Stomach (tissue), 19 donors: ENCODE results near the gene VN1R2. TPM values are rescaled to one million over a fixed set of nuclear protein-coding genes. Genes with fewer than 3 reads are reported as not detected.
"Not testable (repeated sequence)": the region's sequence is repeated elsewhere in the genome, so short reads cannot be mapped to it uniquely, and the experiment has no call there.

Experiments used
- DNase-seq, 2 donors: peaks; one replicate each; pipeline versions ENCODE4 v3.0.0 to v3.0.0-alpha.2; 2013 to 2019
- H3K27ac ChIP-seq, 5 donors: fragments of 200-600 bp in 4 of 5; sonication (generic) in 4 of 5; one replicate each; pipeline ENCODE4 v1.5.1; 2013 to 2019; ENCODE audit warnings: mild to moderate bottlenecking in 1 of 5, moderate library complexity in 1 of 5
- H3K27me3 ChIP-seq, 3 donors: fragments of 200-600 bp; sonication (generic); one replicate each; pipeline ENCODE4 v1.5.1; 2017 to 2019; ENCODE audit warnings: mixed run types in 1 of 3
- H3K36me3 ChIP-seq, 4 donors: fragments of 200-600 bp; sonication (generic); 1 replicate in 3 of 4; 2 replicates in 1 of 4; pipeline ENCODE4 v1.5.1; 2016 to 2019
- H3K4me1 ChIP-seq, 4 donors: fragments of 200-600 bp; sonication (generic); one replicate each; pipeline ENCODE4 v1.5.1; 2016 to 2019
- H3K4me3 ChIP-seq, 4 donors: fragments of 200-600 bp; sonication (generic) in 3 of 4; one replicate each; pipeline ENCODE4 v1.5.1; 2016 to 2019; ENCODE audit warnings: mild to moderate bottlenecking in 1 of 4
- H3K9me3 ChIP-seq, 4 donors: fragments of 200-600 bp; sonication (generic); one replicate each; pipeline ENCODE4 v1.5.1; 2016 to 2019
- CTCF ChIP-seq, 7 experiments: fragments of 450-650 bp in 4 of 7; fragments of 200-600 bp in 3 of 7; sonication (generic) in 3 of 7; IDR thresholded peaks; one replicate each; pipeline ENCODE4 v1.5.1; 2016 to 2019; ENCODE audit warnings: antibody characterized with exemption in 7 of 7, control low read depth in 2 of 7, mild to moderate bottlenecking in 1 of 7
- EP300 ChIP-seq: sonication (generic); formaldehyde crosslinking; IDR thresholded peaks from one replicate; pipeline ENCODE4 v1.6.1; 2017; ENCODE audit warnings: antibody characterized with exemption
- POLR2A ChIP-seq, 4 donors: fragments of 450-650 bp; IDR thresholded peaks; one replicate each; pipeline ENCODE4 v1.6.1; 2016; ENCODE audit warnings: antibody characterized with exemption in 4 of 4, control low read depth in 2 of 4, mild to moderate bottlenecking in 1 of 4, moderate library complexity in 1 of 4
- POLR2AphosphoS5 ChIP-seq, 3 donors: sonication (generic); formaldehyde crosslinking; IDR thresholded peaks; one replicate each; pipeline ENCODE4 v1.6.1; 2016; ENCODE audit warnings: antibody characterized with exemption in 3 of 3
- WGBS, 5 donors: extraction: QIAGEN DNeasy Blood & Tissue Kit in 3 of 5; methylation state at CpG; one replicate each; pipeline versions ENCODE4 v1.1.5 to v1.1.7; 2013 to 2018; 5-methylcytosine and 5-hydroxymethylcytosine counted together
- intact Hi-C: fragments of 100-400 bp; cut with DNase I; formaldehyde crosslinking; loops from one replicate; pipeline ENCODE4 v1.15.1; 2023; ENCODE audit warnings: low total_unique reads
- long read RNA-seq, 10 donors: transcript quantifications; one replicate each; lab custom pipeline, GENCODE V29; 2026
- polyA plus RNA-seq, 3 donors: library from polyadenylated mRNA; stranded (reverse); fragments of 200-250 nt; gene quantifications; one replicate each; pipeline ENCODE4 v1.2.3, GENCODE V29; 2013
- total RNA-seq, 5 donors: library from RNA; depleted of rRNA; stranded (reverse); fragments of >200 nt; gene quantifications; one replicate each; pipeline versions ENCODE4 v1.1.0 to v1.2.3, GENCODE V29; 2014 to 2016
- donor health status: healthy with polysubstance abuse.
- donor health status: Bipolar disorder and iron deficiency.
- donor health status: healthy.

Gene VN1R2
- total RNA-seq = not detected
- polyA plus RNA-seq = not detected
- long read RNA-seq, donor 1 = 0 reads
- long read RNA-seq, donor 2 = 0 reads
- long read RNA-seq, donor 3 = 0 reads
- long read RNA-seq, donor 4 = 0 reads
- long read RNA-seq, donor 5 = 0 reads
- long read RNA-seq, donor 6 = 0 reads
- long read RNA-seq, donor 7 = 0 reads
- long read RNA-seq, donor 8 = 0 reads
- long read RNA-seq, donor 9 = 0 reads
- long read RNA-seq, donor 10 = 0 reads

GRCh38 chr19:53257715-53258342 is at the start of gene VN1R2:
Gene VN1R2 (plus strand): TSS chr19:53258292. CDS start chr19:53258376, 84 bp downstream.
- H3K27me3 ChIP-seq, intact Hi-C loops, DNase-seq, H3K36me3 ChIP-seq, H3K27ac ChIP-seq, H3K4me3 ChIP-seq: not testable (repeated sequence)
- WGBS, 5 donors = 65 to 70% (median 70%) methylated on average over 14 of the region's 14 CpGs
- peaks cover 0 to 57% (median 30%) of the 10 kb centered on the region in 4 donors for H3K9me3 ChIP-seq
- peaks cover 0 to 16% (median 7%) of the 10 kb centered on the region in 4 donors for H3K4me1 ChIP-seq

GRCh38 chr19:53211554-53211953 is 46.5 kb upstream of the VN1R2 start:
- H3K4me1 ChIP-seq, H3K27ac ChIP-seq, H3K27me3 ChIP-seq, DNase-seq, intact Hi-C loops, H3K4me3 ChIP-seq: not testable (repeated sequence)
- Histone ChIP-seq H3K36me3 (peaks cover 22 to 71% (median 51%) of the 10 kb centered on the region in 4 donors), H3K9me3 (peaks cover 77 to 100% (median 96%) of the 10 kb centered on the region in 4 donors)
- WGBS, 5 donors = 79 to 97% (median 95%) methylated on average over 3 of the region's 3 CpGs

- Histone ChIP-seq H3K27me3 (no peaks in the 10 kb centered on the region), H3K36me3 (peaks cover 22 to 58% (median 38%) of the 10 kb centered on the region in 4 donors), H3K4me1 (no peaks in the 10 kb centered on the region), H3K4me3 (no peak overlapping the region), H3K27ac (no peak overlapping the region), H3K9me3 (peaks cover 82 to 100% (median 99%) of the 10 kb centered on the region in 4 donors)
- intact Hi-C loops = no loop called here
- 95 to 100% (median 98%) methylated on average over 2 of the region's 2 CpGs for WGBS, 5 donors
- no peak for DNase-seq
- TF ChIP-seq EP300 (no peak), POLR2A (IDR thresholded peaks at IDR 0.05) (no peak), CTCF (IDR thresholded peaks at IDR 0.05) (no peak), POLR2AphosphoS5 (IDR thresholded peaks at IDR 0.05) (no peak)
Observed at GRCh38 chr19:53212703-53213320, 45.3 kb upstream of the VN1R2 start.

- not testable (repeated sequence) for H3K27ac ChIP-seq
- 95 to 96% (median 96%) methylated on average over 20 to 26 of the region's 28 CpGs; no CpG with 5 or more reads in 2 of the 5 donors for WGBS, 5 donors
Observed at GRCh38 chr19:53222716-53223115, 35.4 kb upstream of the VN1R2 start.

GRCh38 chr19:53224606-53225005 is 33.5 kb upstream of the VN1R2 start:
- peaks cover 39 to 94% (median 82%) of the 10 kb centered on the region in 4 donors for H3K9me3 ChIP-seq
- peaks cover 0 to 4% (median 0%) of the 10 kb centered on the region in 4 donors for H3K36me3 ChIP-seq
- H3K4me1 ChIP-seq = no peaks in the 10 kb centered on the region
- H3K27ac ChIP-seq = no peak overlapping the region
- no peak overlapping the region for H3K4me3 ChIP-seq
- intact Hi-C loops = no loop called here
- WGBS, 5 donors = 87 to 97% (median 95%) methylated on average over 13 to 20 of the region's 20 CpGs
- no peaks in the 10 kb centered on the region for H3K27me3 ChIP-seq
- DNase-seq = no peak
- TF ChIP-seq EP300 (no peak), POLR2AphosphoS5 (IDR thresholded peaks at IDR 0.05) (no peak)

More at GRCh38 chr19:53222716-53223115, 35.4 kb upstream of the VN1R2 start:
- H3K36me3 ChIP-seq, intact Hi-C loops, H3K4me1 ChIP-seq, DNase-seq, H3K4me3 ChIP-seq, H3K27me3 ChIP-seq: not testable (repeated sequence)
- H3K9me3 ChIP-seq = peaks cover 41 to 94% (median 81%) of the 10 kb centered on the region in 4 donors

- H3K27ac ChIP-seq = no peak overlapping the region
- DNase-seq = no peak
- no peak for TF ChIP-seq POLR2AphosphoS5 (IDR thresholded peaks at IDR 0.05)
- no peak for TF ChIP-seq CTCF (IDR thresholded peaks at IDR 0.05)
- TF ChIP-seq EP300 = no peak
- no peak for TF ChIP-seq POLR2A (IDR thresholded peaks at IDR 0.05)
- intact Hi-C loops = no loop called here
- peaks cover 67 to 100% (median 99%) of the 10 kb centered on the region in 4 donors for H3K9me3 ChIP-seq
- H3K36me3 ChIP-seq = peaks cover 40 to 68% (median 55%) of the 10 kb centered on the region in 4 donors
- H3K27me3 ChIP-seq = no peaks in the 10 kb centered on the region
- 93 to 96% (median 94%) methylated on average over 4 of the region's 4 CpGs for WGBS, 5 donors
- no peak overlapping the region for H3K4me3 ChIP-seq
- H3K4me1 ChIP-seq = no peaks in the 10 kb centered on the region
Observed at GRCh38 chr19:53237114-53237777, 20.8 kb upstream of the VN1R2 start.
